A172 (cell line): ENCODE measurements around the gene TBC1D26. TPM values are rescaled to one million over a fixed set of nuclear protein-coding genes. Genes with fewer than 3 reads are reported as not detected.
"Not testable (repeated sequence)": the region's sequence is repeated elsewhere in the genome, so short reads cannot be mapped to it uniquely, and the experiment has no call there.

Experiments used
- DNase-seq: peaks from one replicate; pipeline ENCODE4 v3.0.0-alpha.2; 2015; ENCODE audit warnings: low spot score
- total RNA-seq: library from RNA; depleted of rRNA; stranded (reverse); fragments of >200 nt; shearing (Covaris generic); gene quantifications from 2 replicates; pipeline ENCODE4 v1.2.3, GENCODE V29; 2014; rRNA removed

Gene TBC1D26
- total RNA-seq, 1 experiment from 2014 or later: not detected

- DNase-seq: no peak
These were observed 12.1 kb downstream of the TBC1D26 start for GRCh38 chr17:15744074-15744676.

- peak; percentile 8 for DNase-seq
These were observed 12.8 kb downstream of the TBC1D26 start for GRCh38 chr17:15744885-15745284.

GRCh38 chr17:15749403-15749802 is 17.3 kb downstream of the TBC1D26 start:
- not testable (repeated sequence) for DNase-seq

- not testable (repeated sequence) for DNase-seq
These were observed 36.9 kb downstream of the TBC1D26 start for GRCh38 chr17:15768865-15769533.

- not testable (repeated sequence) for DNase-seq
These were observed 38.6 kb downstream of the TBC1D26 start for GRCh38 chr17:15770679-15771078.

- no peak for DNase-seq
These were observed 44.8 kb downstream of the TBC1D26 start for GRCh38 chr17:15776871-15777270.

GRCh38 chr17:15777297-15777696 is 45.2 kb downstream of the TBC1D26 start:
- no peak for DNase-seq

- DNase-seq: no peak
These were observed 45.6 kb downstream of the TBC1D26 start for GRCh38 chr17:15777717-15778116.

- DNase-seq: no peak
These were observed 47.0 kb downstream of the TBC1D26 start for GRCh38 chr17:15779119-15779518.

- no peak for DNase-seq
These were observed 48.1 kb downstream of the TBC1D26 start for GRCh38 chr17:15780188-15780587.

GRCh38 chr17:15782866-15783265 is 50.8 kb downstream of the TBC1D26 start:
- DNase-seq: no peak

GRCh38 chr17:15783461-15783860 is 51.4 kb downstream of the TBC1D26 start:
- DNase-seq: no peak

- not testable (repeated sequence) for DNase-seq
These were observed 52.3 kb downstream of the TBC1D26 start for GRCh38 chr17:15784351-15784750.

GRCh38 chr17:15787363-15788075 is 55.4 kb downstream of the TBC1D26 start:
- DNase-seq: not testable (repeated sequence)

- not testable (repeated sequence) for DNase-seq
These were observed 56.3 kb downstream of the TBC1D26 start for GRCh38 chr17:15788365-15788764.

Other genes with a start within 250 kb of the TBC1D26 start
- gene TVP23C, start 168.8 kb upstream of the TBC1D26 start, total RNA-seq: 22.3 and 32.2 TPM in 2 replicates
- gene FBXW10B, start 112.6 kb upstream of the TBC1D26 start, total RNA-seq: 2.7 and 4.8 TPM in 2 replicates
- gene TRIM16, start 48.0 kb upstream of the TBC1D26 start, total RNA-seq: 153 and 163 TPM in 2 replicates
- gene ZNF286A, start 32.5 kb upstream of the TBC1D26 start, total RNA-seq: 49.1 and 97.4 TPM in 2 replicates
- 32.1 and 37.2 TPM in 2 replicates for gene ADORA2B, start 212.8 kb downstream of the TBC1D26 start, total RNA-seq